GM19463 (cell line): Measurements from ENCODE around the gene UBE2S.

ENCODE experiments used
- ATAC-seq: cut with Tn5 transposase; IDR thresholded peaks from one replicate; pipeline ENCODE4 v1.9.1; 2021; ENCODE audit warnings: mild to moderate bottlenecking, moderate library complexity; ENCODE audit not compliant: unreplicated experiment

The UBE2S gene

GRCh38 chr19:55366790-55367189, 40.8 kb downstream of the UBE2S start:
- ATAC-seq, result no peak

DNA sequence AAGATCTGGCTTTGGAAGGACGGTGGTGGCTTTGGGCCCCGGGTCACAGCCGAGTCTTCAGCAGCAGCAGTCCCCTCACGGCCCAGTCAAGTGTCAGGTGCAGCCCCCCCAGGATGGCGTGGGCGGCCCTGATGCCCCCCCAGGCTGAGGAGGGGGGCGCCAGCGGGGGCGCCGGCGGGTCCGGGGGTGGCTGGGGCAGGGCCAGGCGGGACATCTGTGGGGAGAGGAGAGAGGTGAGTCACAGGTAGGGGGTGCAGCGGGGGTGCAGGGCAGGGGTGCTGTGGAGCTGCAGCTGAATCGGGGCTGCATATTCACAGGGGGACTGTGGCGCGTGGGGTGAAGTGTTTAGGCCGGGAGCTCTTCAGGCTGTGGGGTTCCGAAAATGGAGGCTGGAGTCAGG, 41.6 kb downstream of the UBE2S start:
- no peak for ATAC-seq

DNA sequence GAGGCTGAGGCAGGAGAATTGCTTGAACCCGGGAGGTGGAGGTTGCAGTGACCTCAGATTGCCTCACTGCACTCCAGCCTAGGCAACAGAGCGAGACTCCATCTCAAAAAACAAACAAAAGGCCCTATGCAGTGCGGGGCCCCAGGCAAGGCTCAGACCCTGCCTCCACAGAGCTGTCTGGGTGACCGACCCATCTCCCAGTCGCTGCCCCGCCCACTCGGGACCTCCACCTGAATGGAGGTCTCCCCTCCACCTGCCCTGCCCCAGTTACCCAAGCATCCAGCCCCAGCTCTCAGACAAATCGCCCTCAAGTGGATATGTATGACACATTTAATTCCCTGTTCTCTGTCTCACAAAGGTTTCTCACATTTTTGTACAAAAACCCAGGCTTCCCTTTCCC, 42.3 kb downstream of the UBE2S start:
- ATAC-seq, result no peak

DNA sequence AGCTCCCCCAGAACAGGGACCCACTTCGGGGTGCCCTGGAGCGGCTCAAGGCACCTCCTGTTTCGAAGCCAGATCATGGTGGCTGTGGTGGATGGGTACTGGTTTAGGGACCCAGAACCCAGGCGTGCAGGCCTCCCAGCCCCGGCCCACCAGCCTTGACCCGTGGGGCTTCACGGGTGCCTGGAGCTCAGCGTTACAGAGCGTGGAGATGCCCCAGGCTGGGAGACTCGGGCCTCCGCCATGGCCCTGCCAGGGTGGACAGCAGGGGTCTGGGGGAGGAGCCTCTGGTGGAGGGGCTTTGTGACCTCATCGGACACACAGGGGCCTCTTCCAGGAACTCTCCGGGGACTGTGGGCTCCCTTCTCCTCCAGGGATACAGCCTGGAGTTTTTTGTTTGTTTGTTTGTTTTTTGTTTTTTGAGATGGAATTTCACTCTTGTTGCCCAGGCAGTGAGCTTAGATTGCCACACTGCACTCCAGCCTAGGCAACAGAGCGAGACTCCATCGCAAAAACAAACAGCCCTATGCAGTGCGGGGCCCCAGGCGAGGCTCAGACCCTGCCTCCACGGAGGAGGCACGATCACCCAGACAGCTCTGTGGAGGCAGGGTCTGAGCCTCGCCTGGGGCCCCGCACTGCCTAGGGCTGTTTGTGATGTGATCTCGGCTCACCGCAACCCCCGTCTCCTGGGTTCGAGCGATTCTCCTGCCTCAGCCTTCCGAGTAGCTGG, 44.4 kb downstream of the UBE2S start, which contains the start of gene GARIN5B:
Gene GARIN5B (minus strand): TSS at position 271 of the 727 bp plus-strand sequence. CDS start 194 bp downstream, at position 77.
- no peak for ATAC-seq

DNA sequence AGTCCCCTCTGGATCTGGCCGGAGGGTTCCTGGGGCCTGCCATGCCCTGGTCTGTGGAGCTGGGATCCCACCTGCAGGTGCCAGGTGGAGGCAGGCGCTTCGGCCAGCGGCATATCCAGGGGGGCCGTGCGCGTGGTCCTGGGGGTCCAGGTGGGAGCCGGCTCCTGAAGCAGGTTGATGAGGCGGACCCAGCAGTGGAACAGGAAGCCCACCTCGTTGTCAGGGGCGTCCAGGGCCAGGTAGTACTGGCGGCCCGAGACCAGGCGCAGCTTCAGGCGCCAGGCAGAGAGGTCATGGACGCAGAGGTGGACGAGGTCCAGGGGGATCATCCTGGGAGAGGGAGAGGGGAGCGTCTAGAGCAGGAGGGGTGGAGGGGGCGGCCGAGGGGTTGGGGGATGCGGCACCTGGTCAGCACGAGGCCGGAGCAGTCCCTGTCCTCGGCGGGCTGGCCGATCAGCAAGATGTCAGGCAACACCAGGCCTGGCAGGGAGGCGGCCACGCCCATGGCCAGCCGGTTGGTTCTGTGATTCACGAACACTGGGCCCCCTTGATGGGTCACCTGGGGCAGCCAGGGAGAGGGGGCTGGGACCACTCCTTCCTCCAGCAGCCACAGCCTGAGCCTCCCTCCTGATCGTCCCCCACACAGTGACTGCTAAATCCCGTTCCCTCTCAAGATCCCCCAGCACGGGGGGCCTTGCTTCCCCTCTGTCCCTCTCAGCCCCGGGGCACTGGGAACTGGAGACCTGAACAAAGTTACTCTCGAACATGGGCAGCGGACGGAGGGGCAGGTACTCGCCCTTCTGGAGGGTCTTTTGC, 45.2 kb downstream of the UBE2S start:
- ATAC-seq, result no peak

DNA sequence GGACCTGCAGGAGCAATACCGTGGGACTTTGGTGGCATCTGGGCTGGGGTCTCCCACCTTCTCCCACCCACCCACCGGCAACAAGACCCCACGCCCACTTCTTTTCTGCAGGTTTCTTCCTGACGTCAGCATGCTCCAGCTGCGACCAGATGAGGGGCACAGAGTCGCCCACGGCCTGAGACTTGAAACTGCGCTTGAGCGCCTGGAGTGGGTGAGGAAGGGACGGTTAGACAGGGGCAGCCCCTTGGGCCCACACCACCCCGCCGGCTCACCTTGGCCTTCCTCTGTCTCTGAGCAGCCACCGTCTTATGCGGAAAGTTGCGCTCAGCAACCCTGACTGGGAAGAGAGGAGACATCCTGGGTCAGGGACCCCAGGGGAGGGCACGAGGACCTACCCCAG, 46.7 kb downstream of the UBE2S start:
- ATAC-seq, result no peak

- no peak for ATAC-seq
Measured at GRCh38 chr19:55358943-55359908, 48.4 kb downstream of the UBE2S start.

DNA sequence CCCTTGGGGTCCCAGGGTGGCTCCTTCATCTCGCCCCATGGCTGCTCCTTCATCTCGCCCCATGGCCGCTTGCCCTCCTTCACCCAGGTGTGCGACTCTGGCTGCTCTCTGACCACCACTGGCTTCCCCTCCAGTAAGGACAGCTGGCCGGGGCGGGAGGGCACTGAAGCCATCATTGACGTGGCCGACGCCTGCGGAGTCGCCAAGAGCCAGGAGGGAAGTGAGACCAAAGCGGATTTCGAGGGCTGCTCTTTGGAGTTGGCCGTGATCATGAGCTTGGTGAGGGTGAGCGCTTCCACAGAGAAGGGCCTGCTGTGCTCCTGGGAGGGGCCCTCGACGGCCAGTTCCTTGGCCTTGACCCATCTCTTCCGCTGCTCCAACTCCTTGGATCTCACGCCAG, 49.1 kb downstream of the UBE2S start:
- no peak for ATAC-seq

- no peak for ATAC-seq
Measured at GRCh38 chr19:55355213-55355821, 52.3 kb downstream of the UBE2S start.

GRCh38 chr19:55354698-55355212, 52.8 kb downstream of the UBE2S start, which contains the start of gene COX6B2:
TSS of gene COX6B2 (minus strand) at chr19:55354719. CDS start at chr19:55354521, 198 bp downstream.
- ATAC-seq, result no peak

GRCh38 chr19:55353803-55354697, 53.5 kb downstream of the UBE2S start:
- no peak for ATAC-seq

- no peak for ATAC-seq
Measured at GRCh38 chr19:55353356-55353802, 54.2 kb downstream of the UBE2S start.

GRCh38 chr19:55352549-55353145, 54.9 kb downstream of the UBE2S start:
- no peak for ATAC-seq

DNA sequence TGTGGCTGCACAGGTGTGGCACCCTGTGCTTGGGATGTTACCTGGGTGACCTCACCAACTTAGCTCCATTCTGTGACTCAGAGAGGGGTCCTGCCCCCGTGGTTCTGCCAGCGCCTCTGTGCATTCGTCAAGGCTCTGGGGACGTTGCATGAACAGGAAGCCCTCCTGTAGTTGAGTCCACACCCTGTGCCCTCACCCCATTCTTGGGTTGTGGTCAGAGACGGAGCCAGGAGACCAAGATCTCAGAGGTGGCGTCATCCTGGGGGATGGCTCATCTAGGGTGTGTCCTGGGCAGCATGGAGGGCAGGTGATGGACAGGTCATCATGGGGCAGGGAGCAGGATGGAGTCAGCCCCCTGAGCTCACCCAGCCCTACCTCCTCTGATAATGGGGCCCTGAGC, 55.5 kb downstream of the UBE2S start:
- no peak for ATAC-seq

GRCh38 chr19:55350620-55351315, 56.8 kb downstream of the UBE2S start:
- no peak for ATAC-seq
